Mucosa of descending colon (tissue), 3 donors: ENCODE measurements around the gene MTMR3. TPM values are rescaled to one million over a fixed set of nuclear protein-coding genes. Genes with fewer than 3 reads are reported as not detected.

Source experiments
- ATAC-seq: fragments of 200-7000 bp; cut with Tn5 transposase; one replicate; pipeline ENCODE4 v1.9.1; 2020; ENCODE audit warnings: mild to moderate bottlenecking, moderate library complexity
- DNase-seq, 3 donors: peaks; one replicate each; pipeline ENCODE4 v3.0.0-alpha.2; 2020
- H3K36me3 ChIP-seq: fragments of 200-600 bp; one replicate; pipeline ENCODE4 v1.8.0; 2021; ENCODE audit warnings: low read depth, mild to moderate bottlenecking
- H3K4me1 ChIP-seq: fragments of 200-600 bp; one replicate; pipeline ENCODE4 v1.8.0; 2021; ENCODE audit warnings: low read depth, mild to moderate bottlenecking
- H3K4me3 ChIP-seq: fragments of 200-600 bp; one replicate; pipeline ENCODE4 v1.8.0; 2021; ENCODE audit warnings: mild to moderate bottlenecking
- H3K9me3 ChIP-seq: fragments of 200-600 bp; one replicate; pipeline ENCODE4 v1.8.0; 2021; ENCODE audit warnings: mild to moderate bottlenecking
- CTCF ChIP-seq: fragments of 200-600 bp; IDR thresholded peaks from one replicate; pipeline ENCODE4 v1.8.0; 2022; ENCODE audit warnings: antibody characterized with exemption, mild to moderate bottlenecking
- intact Hi-C, 2 donors: fragments of 100-400 bp; cut with DNase I in 1 of 2; cut with micrococcal nuclease in 1 of 2; formaldehyde crosslinking; loops; one replicate each; pipeline versions ENCODE4 v1.11.0 to v1.11.1; 2022; cut with DNase I, micrococcal nuclease
- total RNA-seq, 3 donors: library from RNA; stranded (reverse); fragmentation: NEBNext Ultra II Directional in 2 of 3; extraction: Animal tissue kit (Norgen Biotek cat#: 25700) in 2 of 3; gene quantifications; one replicate each; pipeline versions ENCODE4 v1.2.1 to v1.2.4, GENCODE V29; 2021 to 2023
- donor health status: DM: no; HTN: no; CAD: no; lungs with moderate emphysema.
- donor health status: DM: no; HTN: no; CAD: no.
- donor health status: DM: no; HTN: yes; CAD: no.

The MTMR3 gene
- total RNA-seq, 3 donors from 2014 or later: 47.7 to 59.8 (median 54.4) TPM

GRCh38 chr22:30026756-30027155 is 143.8 kb downstream of the MTMR3 start:
- intact Hi-C loops: no loop called here
- DNase-seq: no peak
- H3K36me3 ChIP-seq: peaks cover 4% of the 10 kb centered on the region
- no peaks in the 10 kb centered on the region for H3K9me3 ChIP-seq
- no peak for ATAC-seq
- no peak for TF ChIP-seq CTCF
- H3K4me1 ChIP-seq: peaks cover 13% of the 10 kb centered on the region
- no peak overlapping the region for H3K4me3 ChIP-seq

- Histone ChIP-seq H3K4me3 (no peak overlapping the region), H3K4me1 (peaks cover 13% of the 10 kb centered on the region), H3K9me3 (no peaks in the 10 kb centered on the region), H3K36me3 (no peaks in the 10 kb centered on the region)
- no peak for TF ChIP-seq CTCF
- DNase-seq: peak; percentile 80 to 89 (median 82)
- intact Hi-C loops: no loop called here
- peak; percentile 99 for ATAC-seq
Measured at GRCh38 chr22:30027169-30027568, 144.2 kb downstream of the MTMR3 start.

- H3K4me1 ChIP-seq: peaks cover 13% of the 10 kb centered on the region
- DNase-seq (no peak), ATAC-seq (no peak)
- TF ChIP-seq CTCF: no peak
- H3K4me3 ChIP-seq: no peak overlapping the region
- H3K9me3 ChIP-seq: no peaks in the 10 kb centered on the region
- H3K36me3 ChIP-seq: no peaks in the 10 kb centered on the region
- intact Hi-C loops: no loop called here
Measured at GRCh38 chr22:30027791-30028190, 144.8 kb downstream of the MTMR3 start.

DNA sequence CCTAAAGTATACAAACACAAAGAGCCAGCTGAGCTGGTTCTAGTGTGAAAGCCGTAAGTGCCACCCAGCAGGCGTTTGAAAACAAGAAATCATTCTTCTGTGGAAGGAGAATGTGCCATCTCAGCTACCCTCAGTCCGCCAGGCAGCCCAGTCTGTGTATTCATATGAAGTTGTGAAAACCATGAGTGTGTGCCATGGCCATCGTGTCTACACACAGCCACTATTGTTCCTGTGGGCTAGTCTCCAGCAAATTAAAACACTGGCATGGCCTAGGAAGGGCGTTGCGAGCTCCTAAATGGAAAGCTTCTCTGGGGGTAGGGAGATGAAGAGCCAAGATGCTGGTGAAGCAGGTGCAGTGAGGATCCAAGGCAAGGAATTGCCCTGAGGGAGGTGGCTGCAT is 145.8 kb downstream of the MTMR3 start:
- DNase-seq (no peak), ATAC-seq (no peak)
- Histone ChIP-seq H3K4me3 (no peak overlapping the region), H3K36me3 (no peaks in the 10 kb centered on the region), H3K9me3 (no peaks in the 10 kb centered on the region), H3K4me1 (peaks cover 13% of the 10 kb centered on the region)
- intact Hi-C loops: no loop called here
- TF ChIP-seq CTCF: no peak

- H3K36me3 ChIP-seq: no peaks in the 10 kb centered on the region
- ATAC-seq: no peak
- intact Hi-C loops: no loop called here
Measured at GRCh38 chr22:30029512-30029911, 146.5 kb downstream of the MTMR3 start.

More at GRCh38 chr22:30029512-30029911, 146.5 kb downstream of the MTMR3 start:
- no peak for TF ChIP-seq CTCF
- Histone ChIP-seq H3K4me1 (peaks cover 13% of the 10 kb centered on the region), H3K9me3 (no peaks in the 10 kb centered on the region), H3K4me3 (no peak overlapping the region)
- DNase-seq: no peak
